DMS53 treated with DMSO at 0.1 percent for 48 hours (cell line): ENCODE measurements around the gene RPS6KA2.
"Not testable (repeated sequence)": the region's sequence is repeated elsewhere in the genome, so short reads cannot be mapped to it uniquely, and the experiment has no call there.

ENCODE experiments used
- DNase-seq: peaks from one replicate; lab custom pipeline; 2025; ENCODE audit not compliant: unreplicated experiment; lab: John Stamatoyannopoulos, UW

The RPS6KA2 gene

GRCh38 chr6:166595061-166595780 is 31.8 kb downstream of the RPS6KA2 start:
- no peak for DNase-seq

DNA sequence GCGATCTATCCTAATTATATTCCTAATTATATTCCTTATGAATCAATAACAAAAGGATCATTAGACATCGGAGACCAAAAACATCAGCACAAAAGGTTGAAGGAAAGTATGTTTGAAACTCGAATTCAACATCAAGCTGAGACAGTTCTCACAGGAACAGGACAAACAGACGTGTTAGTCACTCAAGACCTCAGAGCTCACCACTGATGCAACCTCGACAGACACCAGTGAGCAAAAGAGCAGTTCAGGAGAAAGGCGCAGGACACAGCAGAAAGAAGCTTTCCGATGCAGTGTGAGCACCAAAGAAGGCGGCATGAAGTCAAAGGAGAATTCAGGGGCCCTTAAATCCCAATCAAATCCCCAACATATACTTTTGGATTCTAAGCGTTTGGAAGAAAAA is 34.2 kb downstream of the RPS6KA2 start:
- no peak for DNase-seq

GRCh38 chr6:166591961-166592520 is 35.0 kb downstream of the RPS6KA2 start:
- no peak for DNase-seq

DNA sequence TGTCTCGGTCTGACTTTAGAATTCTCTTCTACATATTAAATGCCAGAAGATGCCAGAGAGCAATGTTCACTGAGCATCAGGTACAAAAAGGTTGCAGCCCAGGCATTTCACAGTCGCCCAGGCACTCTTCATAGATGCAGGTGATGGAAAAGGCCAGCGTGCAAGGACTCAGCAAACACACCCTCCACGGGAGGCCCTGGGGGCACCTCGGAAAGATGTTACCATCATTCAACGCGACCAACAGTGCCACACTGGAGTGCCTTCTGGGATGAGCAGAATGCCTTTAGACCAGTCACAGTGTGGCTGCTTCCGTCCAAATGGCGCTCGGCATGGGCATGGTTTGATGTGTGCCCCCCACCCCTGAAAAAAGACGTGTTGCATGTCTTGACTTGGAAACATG is 36.0 kb downstream of the RPS6KA2 start:
- no peak for DNase-seq

- no peak for DNase-seq
These were observed 37.1 kb downstream of the RPS6KA2 start for GRCh38 chr6:166589786-166590574.

DNA sequence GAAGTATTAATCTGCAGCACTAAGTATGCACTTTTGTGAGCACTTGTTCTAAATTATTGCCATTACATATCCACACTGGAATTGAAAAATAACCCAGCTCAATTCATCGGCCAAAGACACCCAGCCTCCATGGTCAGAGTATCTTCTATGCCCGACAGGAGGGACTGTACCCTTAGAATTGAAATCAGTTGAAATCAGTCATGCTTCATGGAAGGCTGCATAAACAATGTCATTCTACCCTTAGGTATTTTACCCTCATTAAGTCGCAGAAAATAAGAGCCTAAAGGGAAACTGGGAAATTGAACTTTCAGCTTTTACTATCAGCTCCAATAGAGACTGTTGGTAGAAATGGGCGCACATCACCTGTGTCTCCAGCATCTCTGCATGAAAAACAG is 37.7 kb downstream of the RPS6KA2 start:
- DNase-seq: no peak

DNA sequence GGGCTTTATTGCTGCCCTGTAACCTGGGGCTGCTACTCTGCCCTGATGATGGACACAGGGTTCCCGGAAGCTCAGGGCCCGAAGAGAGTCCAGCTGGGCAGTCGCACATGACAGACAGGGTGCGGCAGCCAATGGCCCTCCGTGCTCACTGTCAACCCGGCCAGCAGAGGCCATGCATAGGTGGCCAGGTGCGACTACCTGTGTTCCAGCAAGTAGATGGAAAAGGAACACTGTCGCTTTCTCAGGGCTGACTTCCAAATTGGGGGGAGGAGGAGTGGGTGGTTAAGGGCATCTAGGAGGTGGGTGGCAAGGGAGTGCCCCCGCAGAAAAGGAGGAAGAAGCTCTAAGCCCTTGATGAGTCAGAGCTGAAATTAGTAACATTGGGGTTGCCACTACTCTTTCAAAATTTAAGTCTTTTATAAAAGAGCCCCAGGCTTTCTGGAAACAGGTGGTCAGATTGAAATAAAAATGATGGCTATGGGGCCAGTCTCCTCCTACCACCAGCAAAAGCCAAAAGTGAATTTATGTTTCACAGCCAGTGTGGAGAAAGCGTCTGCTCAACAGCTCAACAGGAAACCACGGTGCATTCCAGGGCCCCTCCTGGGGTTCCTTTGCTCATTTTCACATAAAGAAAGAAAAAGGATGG is 38.2 kb downstream of the RPS6KA2 start:
- DNase-seq: no peak

DNA sequence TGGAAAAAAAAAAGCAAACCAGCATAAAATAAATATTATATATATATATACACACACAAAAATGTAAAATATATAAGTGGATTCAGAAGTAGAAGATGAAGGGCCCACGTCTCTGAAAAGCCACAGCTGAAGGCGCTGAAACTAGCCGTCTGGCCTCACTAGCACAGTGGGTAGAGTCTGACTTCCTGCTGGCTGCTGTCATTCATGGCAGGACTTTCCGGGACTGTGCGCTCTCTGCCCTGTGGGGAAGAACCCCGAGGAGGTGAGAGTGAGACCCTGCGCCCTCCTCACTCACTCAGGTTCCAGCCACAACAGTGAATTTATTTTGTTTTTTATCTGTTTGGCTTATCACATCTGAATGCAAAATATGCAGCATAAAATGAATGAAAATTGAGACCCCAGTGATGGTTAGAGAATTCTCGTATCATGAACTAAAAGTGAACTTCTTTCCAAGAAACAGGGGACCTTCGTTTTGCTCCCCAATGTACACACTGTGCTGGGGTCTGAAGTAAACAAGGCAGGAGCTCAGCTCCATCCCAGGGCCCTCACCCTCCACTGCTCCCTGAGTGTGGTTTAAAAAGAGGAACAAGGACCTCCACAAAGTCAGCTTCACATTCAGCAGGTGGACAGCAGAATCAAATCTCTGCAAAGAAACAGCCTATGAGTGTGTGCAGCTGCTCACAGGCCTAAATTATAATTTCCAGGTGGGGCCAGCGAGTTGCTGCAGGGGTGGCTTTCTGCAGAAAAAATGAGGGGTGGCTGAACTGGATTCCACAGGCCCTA is 39.2 kb downstream of the RPS6KA2 start:
- DNase-seq: no peak

DNA sequence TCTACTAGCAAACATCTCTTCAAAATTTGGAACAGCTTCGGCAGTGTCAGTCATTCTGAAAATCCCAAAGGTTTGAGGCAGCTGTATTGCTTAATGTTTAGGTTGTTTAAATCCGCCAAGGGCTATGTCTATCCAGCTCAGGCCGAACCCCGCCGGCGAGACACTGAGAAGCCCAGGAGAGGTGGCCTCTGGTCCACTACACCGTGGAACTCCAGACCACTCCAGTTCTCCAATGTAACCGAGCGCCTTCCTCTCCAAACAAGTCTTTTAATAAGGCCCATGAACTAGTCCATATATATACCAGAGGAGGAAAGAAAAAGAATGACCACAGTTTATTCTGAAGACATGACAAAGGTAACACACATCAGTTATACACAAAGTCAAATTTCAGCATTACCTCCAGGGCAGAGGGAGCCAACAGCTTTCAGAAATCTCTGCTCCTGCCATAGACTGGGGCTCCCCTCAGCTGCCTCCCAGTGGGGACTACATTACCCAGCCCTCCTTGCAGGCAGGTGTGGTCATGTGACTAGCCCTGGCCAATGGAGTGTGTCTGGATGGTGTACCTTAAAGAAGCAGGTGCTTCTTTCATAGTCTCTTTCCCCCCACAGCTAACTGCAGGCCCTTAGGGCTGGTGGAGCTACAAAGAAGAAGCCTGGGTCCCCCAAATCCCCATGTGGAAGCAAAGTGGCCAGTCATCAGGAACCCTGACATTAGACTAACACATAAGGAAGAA is 40.5 kb downstream of the RPS6KA2 start, which contains the start of gene RAMACL:
Gene RAMACL (minus strand): TSS at position 255 of the 733 bp plus-strand sequence. CDS start 201 bp downstream, at position 54.
- DNase-seq: no peak

DNA sequence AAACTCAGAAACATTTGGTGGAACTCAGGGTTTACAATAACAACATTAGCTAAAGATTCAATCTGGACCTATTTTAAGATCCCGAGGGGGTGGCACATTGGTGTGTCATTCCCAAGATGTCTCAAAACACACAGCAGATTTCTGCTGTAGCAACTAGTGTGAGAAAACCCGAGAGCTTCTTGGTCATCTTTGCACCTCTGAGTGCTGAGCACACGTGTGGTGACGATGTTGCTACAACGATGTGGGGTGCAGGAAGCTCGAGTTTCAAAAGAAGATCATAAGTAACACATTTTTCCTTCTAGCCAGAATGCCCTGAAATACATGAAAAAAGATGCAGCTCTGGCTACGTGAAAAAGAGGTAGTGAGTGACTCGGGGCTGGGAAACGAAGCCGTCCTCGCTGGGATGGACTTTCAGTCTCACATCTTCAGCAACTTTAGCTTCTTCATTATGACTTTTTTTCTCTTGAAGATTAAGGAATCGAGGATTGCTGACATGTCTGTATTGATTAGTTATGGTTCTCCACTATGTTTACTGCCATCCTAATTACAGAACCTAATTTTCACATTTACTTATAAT is 42.1 kb downstream of the RPS6KA2 start:
- DNase-seq: no peak

- no peak for DNase-seq
These were observed 42.9 kb downstream of the RPS6KA2 start for GRCh38 chr6:166584155-166584554.

GRCh38 chr6:166583230-166583965 is 43.7 kb downstream of the RPS6KA2 start:
- no peak for DNase-seq

GRCh38 chr6:166582258-166582657 is 44.8 kb downstream of the RPS6KA2 start:
- DNase-seq: no peak

- DNase-seq: not testable (repeated sequence)
These were observed 45.2 kb downstream of the RPS6KA2 start for GRCh38 chr6:166581801-166582200.

DNA sequence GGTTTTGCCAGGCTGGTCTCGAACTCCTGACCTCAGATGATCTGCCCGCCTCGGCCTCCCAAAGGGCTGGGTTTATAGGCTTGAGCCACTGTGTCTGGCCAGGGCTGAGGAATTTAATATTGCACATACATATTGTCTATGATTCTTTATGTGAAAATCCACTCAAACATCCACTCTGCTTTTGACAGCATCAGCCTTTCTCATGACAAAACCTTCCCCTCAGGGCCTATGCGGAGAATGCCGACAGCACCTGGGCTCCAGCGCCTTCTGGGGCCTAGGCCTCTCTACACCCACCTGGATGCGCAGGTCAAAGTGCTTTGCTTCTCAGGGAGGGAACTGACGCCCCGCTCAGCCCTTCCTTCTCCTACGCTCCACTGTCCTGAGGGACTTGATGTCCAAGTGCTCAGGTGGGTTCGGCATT is 46.0 kb downstream of the RPS6KA2 start:
- no peak for DNase-seq

DNA sequence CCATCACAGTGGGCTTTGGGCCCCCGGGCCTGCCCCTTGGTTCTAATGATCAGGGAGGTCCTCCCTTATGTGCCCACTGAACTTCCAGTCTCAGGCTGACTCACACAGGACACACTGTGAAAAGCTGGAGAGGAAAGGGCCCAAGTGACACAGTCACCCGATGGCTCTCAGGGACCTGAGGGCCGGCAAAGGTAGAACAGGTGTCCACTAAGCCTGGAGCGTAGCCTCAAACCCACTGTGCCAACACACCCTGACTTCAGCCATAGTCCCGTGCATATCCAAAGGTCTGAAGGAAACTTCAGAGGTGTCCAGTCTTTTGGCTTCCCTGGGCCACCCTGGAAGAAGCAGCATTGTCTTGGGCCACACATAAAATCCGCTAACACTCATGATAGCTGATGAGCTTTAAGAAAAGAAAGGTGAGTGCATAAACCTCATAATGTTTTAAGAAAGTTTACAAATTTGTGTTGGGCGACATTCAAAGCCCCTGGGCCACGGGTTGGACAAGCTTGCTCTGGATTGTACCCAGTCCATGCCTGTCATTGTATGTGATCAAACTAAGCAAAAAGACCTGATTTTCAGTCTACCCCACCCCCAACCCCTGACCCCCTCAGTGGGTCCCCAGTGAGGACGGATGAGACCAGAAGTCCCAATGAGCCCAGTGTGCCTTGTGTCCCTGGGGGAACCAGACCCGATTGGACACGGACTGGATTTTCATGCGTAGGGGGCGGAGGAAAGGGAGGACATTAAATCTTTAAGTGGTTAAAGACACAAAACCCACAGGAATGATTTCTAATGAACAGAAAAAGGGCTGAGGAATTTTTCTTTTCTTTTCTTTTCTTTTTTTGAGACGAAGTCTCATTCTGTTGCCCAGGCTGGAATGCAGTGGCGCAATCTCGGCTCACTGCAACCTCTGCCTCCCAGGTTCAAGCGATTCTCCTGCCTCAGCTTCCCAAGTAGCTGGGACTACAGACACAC is 46.7 kb downstream of the RPS6KA2 start:
- DNase-seq: no peak

DNA sequence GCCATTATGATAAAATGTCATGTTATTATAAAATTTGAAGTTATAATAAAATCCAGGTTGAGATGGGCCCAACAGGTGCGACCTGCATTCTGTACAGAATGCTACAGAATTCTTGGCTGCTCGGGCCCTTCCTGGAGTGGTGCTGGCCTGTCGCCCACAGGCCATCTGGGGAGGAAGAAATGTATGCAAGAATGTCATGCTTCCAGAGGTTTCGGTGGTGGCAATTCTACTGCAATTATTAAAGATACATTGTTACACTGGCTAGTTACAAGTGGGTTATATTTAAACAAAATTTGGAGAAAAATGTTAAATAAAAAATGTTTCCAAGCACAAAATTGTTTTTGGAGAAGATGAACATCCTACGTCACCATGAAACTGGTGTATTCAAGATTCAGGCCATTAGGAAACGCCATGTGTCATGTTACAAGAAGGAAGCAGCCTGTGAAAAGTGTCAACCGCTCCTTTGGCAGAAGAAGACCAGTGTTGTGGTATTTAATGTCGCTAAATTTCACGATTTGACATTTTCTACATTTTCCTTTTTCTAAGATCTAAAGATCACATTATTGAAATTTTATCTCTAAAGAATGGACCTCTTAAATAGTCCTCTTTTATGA is 47.7 kb downstream of the RPS6KA2 start:
- DNase-seq: no peak
